SU-DHL-6 (cell line): ENCODE data around the gene APOF.
"Not testable (repeated sequence)": the region's sequence is repeated elsewhere in the genome, so short reads cannot be mapped to it uniquely, and the experiment has no call there.

Experiments
- H2AFZ ChIP-seq: fragments of 200-600 bp; sonication (generic); 2 replicates; pipeline ENCODE4 v1.6.1; 2014; ENCODE audit warnings: low read depth, mild to moderate bottlenecking, moderate library complexity, mixed read lengths, antibody characterized with exemption, low read length; ENCODE audit not compliant: severe bottlenecking
- H3F3A ChIP-seq: fragments of 200-600 bp; shearing (Covaris generic); 2 replicates; pipeline ENCODE4 v1.6.0; 2016; ENCODE audit warnings: antibody characterized with exemption, mild to moderate bottlenecking; ENCODE audit not compliant: insufficient read depth
- H3K27ac ChIP-seq: fragments of 200-600 bp; sonication (generic); 2 replicates; pipeline ENCODE4 v1.5.1; 2016; ENCODE audit warnings: low read depth, mild to moderate bottlenecking, low read length, moderate library complexity, mixed read lengths
- H3K27me3 ChIP-seq: fragments of 200-600 bp; sonication (generic), shearing (Covaris generic); 2 replicates; pipeline ENCODE4 v1.6.0; 2014; ENCODE audit warnings: mild to moderate bottlenecking, low read length
- H3K36me3 ChIP-seq: fragments of 200-600 bp; sonication (generic); 2 replicates; pipeline ENCODE4 v1.6.1; 2014; ENCODE audit warnings: mild to moderate bottlenecking, low read length, mixed read lengths
- H3K4me2 ChIP-seq: fragments of 300-600, 200-600 bp; shearing (Covaris generic), sonication (generic); 2 replicates; pipeline ENCODE4 v1.6.0; 2014; ENCODE audit warnings: low read length, low read depth, mild to moderate bottlenecking; ENCODE audit not compliant: poor library complexity, severe bottlenecking
- H3K4me3 ChIP-seq: fragments of 200-600 bp; sonication (generic); 2 replicates; pipeline ENCODE4 v1.5.1; 2014; ENCODE audit warnings: antibody characterized with exemption, low read length, mild to moderate bottlenecking, mixed read lengths; ENCODE audit not compliant: insufficient read depth, poor library complexity, severe bottlenecking
- H3K79me2 ChIP-seq: fragments of 200-600 bp; sonication (generic); 2 replicates; pipeline ENCODE4 v1.6.1; 2014; ENCODE audit warnings: mild to moderate bottlenecking, low read length, moderate library complexity; ENCODE audit not compliant: insufficient read depth
- H3K9ac ChIP-seq: fragments of 200-600 bp; sonication (generic); 2 replicates; pipeline ENCODE4 v1.7.0; 2014; ENCODE audit warnings: mild to moderate bottlenecking, low read length
- H3K9me2 ChIP-seq: fragments of 200-600 bp; sonication (generic); replicated peaks from 2 replicates; pipeline ENCODE4 v1.6.1; 2014; ENCODE audit warnings: low read length; ENCODE audit not compliant: insufficient read depth
- H3K9me3 ChIP-seq: fragments of 200-600 bp; sonication (generic); 2 replicates; pipeline ENCODE4 v1.6.1; 2014; ENCODE audit warnings: low read length, mixed read lengths; ENCODE audit not compliant: insufficient read depth
- H4K20me1 ChIP-seq: fragments of 200-600 bp; sonication (generic); 2 replicates; pipeline ENCODE4 v1.6.1; 2014; ENCODE audit warnings: low read depth, mild to moderate bottlenecking, antibody characterized with exemption, low read length, moderate library complexity, mixed read lengths
- EZH2phosphoT487 ChIP-seq: fragments of 200-600 bp; sonication (generic), shearing (Covaris generic); conservative IDR thresholded peaks from 2 replicates; pipeline ENCODE4 v1.6.1; 2018; ENCODE audit warnings: mild to moderate bottlenecking, antibody characterized with exemption, low read length, moderate library complexity, mixed read lengths
- TF ChIP-seq, protein P1 (sequence below): fragments of 200-600 bp; sonication (generic); IDR thresholded peaks from one replicate; pipeline ENCODE4 v1.5.1; 2017; ENCODE audit warnings: antibody characterized with exemption, mild to moderate bottlenecking, low read length, moderate library complexity; ENCODE audit not compliant: insufficient read depth, poor library complexity, severe bottlenecking

The APOF gene

GRCh38 chr12:56346675-56347074 is 16.0 kb downstream of the APOF start:
- Histone ChIP-seq H2AFZ (no peak overlapping the region), H3K36me3 (peaks cover 12% of the 10 kb centered on the region; the same call in 1 of the 2 replicates), H3K27ac (no peak overlapping the region)

DNA sequence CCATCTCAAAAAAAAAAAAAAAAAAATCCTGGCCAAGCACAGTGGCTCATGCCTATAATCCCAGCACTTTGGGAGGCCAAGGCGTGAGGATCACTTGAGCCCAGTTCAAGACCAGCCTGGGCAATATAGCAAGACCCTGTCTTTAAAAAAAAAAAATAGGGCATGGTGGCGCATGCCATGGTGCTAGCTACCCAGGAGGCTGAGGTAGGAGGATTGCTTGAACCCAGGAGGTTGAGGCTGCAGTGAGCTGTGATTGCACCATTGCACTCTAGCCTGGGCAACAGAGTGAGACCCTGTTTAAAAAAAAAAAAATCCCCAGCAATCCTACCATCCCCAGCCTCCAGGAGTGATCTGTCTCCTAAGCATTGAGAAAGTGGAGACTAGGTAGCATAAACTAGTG is 20.4 kb downstream of the APOF start:
- H2AFZ ChIP-seq, result not testable (repeated sequence)

More at GRCh38 chr12:56346675-56347074, 16.0 kb downstream of the APOF start:
- no peaks in the 10 kb centered on the region for H3K27me3 ChIP-seq
- H3K9me2 ChIP-seq, result no peaks in the 10 kb centered on the region
- no peak overlapping the region for H3K4me3 ChIP-seq
- H3K9me3 ChIP-seq, result no peaks in the 10 kb centered on the region
- no peaks in the 10 kb centered on the region for H3F3A ChIP-seq
- no peaks in the 10 kb centered on the region for H4K20me1 ChIP-seq
- H3K79me2 ChIP-seq, result no peaks in the 10 kb centered on the region
- no peak overlapping the region for H3K9ac ChIP-seq
- TF ChIP-seq EZH2phosphoT487, result no peak
- TF ChIP-seq, protein P1, sequence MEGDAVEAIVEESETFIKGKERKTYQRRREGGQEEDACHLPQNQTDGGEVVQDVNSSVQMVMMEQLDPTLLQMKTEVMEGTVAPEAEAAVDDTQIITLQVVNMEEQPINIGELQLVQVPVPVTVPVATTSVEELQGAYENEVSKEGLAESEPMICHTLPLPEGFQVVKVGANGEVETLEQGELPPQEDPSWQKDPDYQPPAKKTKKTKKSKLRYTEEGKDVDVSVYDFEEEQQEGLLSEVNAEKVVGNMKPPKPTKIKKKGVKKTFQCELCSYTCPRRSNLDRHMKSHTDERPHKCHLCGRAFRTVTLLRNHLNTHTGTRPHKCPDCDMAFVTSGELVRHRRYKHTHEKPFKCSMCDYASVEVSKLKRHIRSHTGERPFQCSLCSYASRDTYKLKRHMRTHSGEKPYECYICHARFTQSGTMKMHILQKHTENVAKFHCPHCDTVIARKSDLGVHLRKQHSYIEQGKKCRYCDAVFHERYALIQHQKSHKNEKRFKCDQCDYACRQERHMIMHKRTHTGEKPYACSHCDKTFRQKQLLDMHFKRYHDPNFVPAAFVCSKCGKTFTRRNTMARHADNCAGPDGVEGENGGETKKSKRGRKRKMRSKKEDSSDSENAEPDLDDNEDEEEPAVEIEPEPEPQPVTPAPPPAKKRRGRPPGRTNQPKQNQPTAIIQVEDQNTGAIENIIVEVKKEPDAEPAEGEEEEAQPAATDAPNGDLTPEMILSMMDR, result no peak
- no peak overlapping the region for H3K4me2 ChIP-seq

GRCh38 chr12:56341616-56342015 is 21.0 kb downstream of the APOF start:
- Histone ChIP-seq H4K20me1 (no peaks in the 10 kb centered on the region), H2AFZ (no peak overlapping the region), H3K36me3 (no peaks in the 10 kb centered on the region), H3K27me3 (no peaks in the 10 kb centered on the region), H3K9ac (no peak overlapping the region), H3K4me3 (no peak overlapping the region), H3F3A (peaks cover 19% of the 10 kb centered on the region), H3K79me2 (no peaks in the 10 kb centered on the region), H3K9me2 (no peaks in the 10 kb centered on the region), H3K9me3 (no peaks in the 10 kb centered on the region), H3K4me2 (no peak overlapping the region), H3K27ac (peak overlapping the region; percentile 9; the same call in 1 of the 2 replicates)
- TF ChIP-seq, protein P1, result no peak
- TF ChIP-seq EZH2phosphoT487, result no peak

More for the DNA sequence above, 20.4 kb downstream of the APOF start:
- not testable (repeated sequence) for H4K20me1 ChIP-seq, H3K27ac ChIP-seq, H3K36me3 ChIP-seq, H3K4me3 ChIP-seq, H3K79me2 ChIP-seq, H3K9me3 ChIP-seq, H3K9me2 ChIP-seq, H3K4me2 ChIP-seq, H3K9ac ChIP-seq, H3K27me3 ChIP-seq
- peaks cover 16% of the 10 kb centered on the region for H3F3A ChIP-seq

DNA sequence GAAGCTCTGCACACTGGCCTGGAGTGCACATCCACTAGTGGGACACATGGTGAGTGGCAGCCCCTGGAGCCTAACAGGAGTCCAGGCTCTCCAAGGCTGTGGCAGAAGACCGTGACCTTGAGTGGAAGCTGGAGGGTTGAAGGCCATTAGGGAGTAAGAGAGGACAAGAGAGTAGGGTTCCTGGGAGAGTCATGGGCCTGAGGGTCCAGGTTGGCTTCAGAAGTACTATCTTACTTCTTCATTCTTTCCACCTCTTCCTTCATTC is 23.6 kb downstream of the APOF start:
- Histone ChIP-seq H3K79me2 (no peaks in the 10 kb centered on the region), H3K27ac (peak overlapping the region; percentile 69), H3K4me2 (peak overlapping the region; percentile 51), H4K20me1 (no peaks in the 10 kb centered on the region), H3K9me3 (no peaks in the 10 kb centered on the region), H3K9me2 (no peaks in the 10 kb centered on the region), H3K4me3 (peak overlapping the region; percentile 11), H3K27me3 (no peaks in the 10 kb centered on the region), H2AFZ (peak overlapping the region; percentile 44), H3K36me3 (no peaks in the 10 kb centered on the region), H3F3A (peaks cover 27% of the 10 kb centered on the region), H3K9ac (peak overlapping the region; percentile 54)
- TF ChIP-seq, protein P1, result no peak
- TF ChIP-seq EZH2phosphoT487, result no peak
